ENCODE data around the gene LRP1. TPM values are rescaled to one million over a fixed set of nuclear protein-coding genes. Genes with fewer than 3 reads are reported as not detected.

Gene LRP1
- total RNA-seq, 1 experiment from 2014 or later = 58.6 TPM

GRCh38 chr12:57211791-57212700, 83.8 kb downstream of the LRP1 start:
- no peaks in the 10 kb centered on the region for H3K9me3 ChIP-seq (replicated peaks)
- no peaks in the 10 kb centered on the region; the same call in 1 of the 2 replicates for H3K27me3 ChIP-seq
- no peak overlapping the region for H3K4me3 ChIP-seq
- DNase-seq = no peak
- H3K36me3 ChIP-seq = no peaks in the 10 kb centered on the region
- no peak overlapping the region for H3K27ac ChIP-seq
- peaks cover 23% of the 10 kb centered on the region for H3K4me1 ChIP-seq

- peaks cover 28% of the 10 kb centered on the region for H3K4me1 ChIP-seq
- no peaks in the 10 kb centered on the region for H3K36me3 ChIP-seq
- no peak overlapping the region for H3K27ac ChIP-seq
- H3K27me3 ChIP-seq = peaks cover 4% of the 10 kb centered on the region
- no peaks in the 10 kb centered on the region for H3K9me3 ChIP-seq (replicated peaks)
- no peak overlapping the region for H3K4me3 ChIP-seq
- no peak for DNase-seq
Observed at GRCh38 chr12:57212701-57213057, 84.4 kb downstream of the LRP1 start.

GRCh38 chr12:57213058-57213715, 84.9 kb downstream of the LRP1 start:
- no peaks in the 10 kb centered on the region for H3K36me3 ChIP-seq
- peaks cover 9% of the 10 kb centered on the region for H3K27me3 ChIP-seq
- H3K4me3 ChIP-seq = no peak overlapping the region
- peak; percentile 100 for DNase-seq
- H3K27ac ChIP-seq = no peak overlapping the region
- H3K4me1 ChIP-seq = peaks cover 33% of the 10 kb centered on the region
- H3K9me3 ChIP-seq (replicated peaks) = no peaks in the 10 kb centered on the region

GRCh38 chr12:57213763-57214397, 85.6 kb downstream of the LRP1 start:
- Histone ChIP-seq H3K27ac (no peak overlapping the region), H3K9me3 (replicated peaks) (no peaks in the 10 kb centered on the region), H3K27me3 (peaks cover 11% of the 10 kb centered on the region), H3K4me1 (peaks cover 39% of the 10 kb centered on the region), H3K36me3 (no peaks in the 10 kb centered on the region), H3K4me3 (no peak overlapping the region)
- no peak for DNase-seq

- Histone ChIP-seq H3K4me1 (peaks cover 39% of the 10 kb centered on the region), H3K4me3 (no peak overlapping the region), H3K9me3 (replicated peaks) (no peaks in the 10 kb centered on the region), H3K27ac (no peak overlapping the region), H3K27me3 (peaks cover 13% of the 10 kb centered on the region), H3K36me3 (no peaks in the 10 kb centered on the region)
- DNase-seq = peak; percentile 99 to 100
Observed at GRCh38 chr12:57214398-57214781, 86.1 kb downstream of the LRP1 start.

- Histone ChIP-seq H3K4me1 (peaks cover 39% of the 10 kb centered on the region), H3K27me3 (peaks cover 16% of the 10 kb centered on the region), H3K27ac (no peak overlapping the region), H3K4me3 (no peak overlapping the region), H3K9me3 (replicated peaks) (no peaks in the 10 kb centered on the region), H3K36me3 (no peaks in the 10 kb centered on the region)
- peak in 1 of 2 experiments; percentile 76 for DNase-seq
Observed at GRCh38 chr12:57215065-57215464, 86.8 kb downstream of the LRP1 start.

- no peaks in the 10 kb centered on the region for H3K36me3 ChIP-seq
- peaks cover 39% of the 10 kb centered on the region for H3K4me1 ChIP-seq
- DNase-seq = peak; percentile 96 to 98
- peaks cover 16% of the 10 kb centered on the region for H3K27me3 ChIP-seq
- no peaks in the 10 kb centered on the region for H3K9me3 ChIP-seq (replicated peaks)
- peak overlapping the region; percentile 70 for H3K4me3 ChIP-seq
- H3K27ac ChIP-seq = no peak overlapping the region
Observed at GRCh38 chr12:57215668-57216013, 87.4 kb downstream of the LRP1 start.

GRCh38 chr12:57216014-57216911, 88.0 kb downstream of the LRP1 start, which contains the start of gene NXPH4:
NXPH4 (plus strand) TSS chr12:57216794; CDS start chr12:57216970, 176 bp downstream.
- Histone ChIP-seq H3K36me3 (no peaks in the 10 kb centered on the region), H3K4me3 (peak within 1 kb of the TSS; percentile 70), H3K27me3 (peaks cover 16% of the 10 kb centered on the region), H3K9me3 (replicated peaks) (no peaks in the 10 kb centered on the region), H3K27ac (no peak within 1 kb of the TSS), H3K4me1 (peaks cover 39% of the 10 kb centered on the region)
- peak; percentile 94 to 97 for DNase-seq

GRCh38 chr12:57216921-57217879, 88.9 kb downstream of the LRP1 start:
- Histone ChIP-seq H3K4me3 (peak overlapping the region; percentile 70), H3K36me3 (no peaks in the 10 kb centered on the region), H3K9me3 (replicated peaks) (no peaks in the 10 kb centered on the region), H3K27me3 (peaks cover 16% of the 10 kb centered on the region), H3K27ac (no peak overlapping the region), H3K4me1 (peaks cover 39% of the 10 kb centered on the region)
- peak; percentile 89 to 94 for DNase-seq

GRCh38 chr12:57218030-57218853, 90.0 kb downstream of the LRP1 start:
- H3K9me3 ChIP-seq (replicated peaks) = no peaks in the 10 kb centered on the region
- H3K4me1 ChIP-seq = peaks cover 39% of the 10 kb centered on the region
- H3K27ac ChIP-seq = no peak overlapping the region
- peak in 1 of 2 experiments; percentile 86 for DNase-seq
- peaks cover 16% of the 10 kb centered on the region for H3K27me3 ChIP-seq
- no peak overlapping the region; the same call in 1 of the 2 replicates for H3K4me3 ChIP-seq
- H3K36me3 ChIP-seq = no peaks in the 10 kb centered on the region

GRCh38 chr12:57219205-57219992, 91.1 kb downstream of the LRP1 start:
- no peak overlapping the region for H3K4me3 ChIP-seq
- H3K27ac ChIP-seq = no peak overlapping the region
- H3K27me3 ChIP-seq = peaks cover 16% of the 10 kb centered on the region
- no peak for DNase-seq
- no peaks in the 10 kb centered on the region for H3K36me3 ChIP-seq
- H3K4me1 ChIP-seq = peaks cover 30% of the 10 kb centered on the region
- no peaks in the 10 kb centered on the region for H3K9me3 ChIP-seq (replicated peaks)
